EL (cell line): Measurements from ENCODE around the gene ZNF226.
"Not testable (repeated sequence)": the region's sequence is repeated elsewhere in the genome, so short reads cannot be mapped to it uniquely, and the experiment has no call there.

Experiments used
- DNase-seq: peaks from one replicate; pipeline ENCODE4 v3.0.0-alpha.2; 2016

The ZNF226 gene

DNA sequence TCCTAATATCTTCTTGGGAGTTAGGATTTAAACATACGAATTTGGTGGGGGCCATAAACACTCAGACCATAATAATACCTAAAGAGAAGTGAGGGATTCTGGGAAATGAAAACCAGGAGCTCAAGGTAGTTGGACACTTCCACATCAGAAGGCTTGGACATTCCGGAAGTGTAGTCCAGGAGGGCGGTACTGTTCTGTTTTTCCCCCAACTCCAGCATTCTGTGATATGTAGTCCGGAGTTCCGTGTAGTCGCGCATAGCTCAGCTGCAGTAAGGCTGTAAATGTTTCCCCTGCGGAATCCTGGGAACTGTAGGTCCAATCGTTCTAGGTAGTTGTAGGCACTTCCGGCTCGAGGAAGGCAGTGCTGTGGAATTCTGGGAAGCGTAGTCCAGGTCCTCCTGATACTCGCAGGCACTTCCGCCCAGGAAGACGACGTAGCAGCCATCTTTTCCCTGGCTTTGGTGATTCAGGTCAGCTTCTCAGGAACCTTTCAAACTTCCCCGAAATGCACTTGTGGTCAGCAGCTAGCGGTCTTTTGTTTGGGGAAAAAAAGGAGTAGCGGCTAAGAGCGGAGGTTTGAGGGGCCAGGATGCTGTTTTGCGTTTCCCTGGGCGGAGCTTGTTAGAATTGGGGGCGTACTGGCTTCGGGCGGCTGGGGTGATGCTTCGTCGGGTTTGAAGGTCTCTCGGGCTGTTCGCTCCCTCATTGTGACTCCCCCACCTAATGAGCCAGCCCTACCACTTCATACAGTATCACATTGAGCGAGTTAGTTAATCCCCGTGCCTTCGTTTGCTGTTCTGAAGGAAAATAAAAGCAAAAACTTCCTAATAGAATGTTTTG is at the start of gene ZNF226:
TSS of gene ZNF226 (plus strand) at position 428 of the 840 bp plus-strand sequence. CDS start 4,981 bp downstream, outside the sequence.
- DNase-seq: peak; percentile 99

GRCh38 chr19:44121162-44121561 is 43.7 kb upstream of the ZNF226 start:
- not testable (repeated sequence) for DNase-seq

- no peak for DNase-seq
These were observed 32.9 kb upstream of the ZNF226 start for GRCh38 chr19:44131955-44132354.

- peak; percentile 91 for DNase-seq
These were observed 23.5 kb upstream of the ZNF226 start, which contains the start of gene ZNF234 for GRCh38 chr19:44141191-44142058. Gene ZNF234 (plus strand): TSS chr19:44141554. CDS start chr19:44144633, 3,079 bp downstream.

GRCh38 chr19:44142059-44142433 is 22.9 kb upstream of the ZNF226 start:
- DNase-seq: peak; percentile 37

GRCh38 chr19:44149776-44150175 is 15.1 kb upstream of the ZNF226 start:
- no peak for DNase-seq

- DNase-seq: no peak
These were observed 13.4 kb upstream of the ZNF226 start for GRCh38 chr19:44151491-44151890.

- DNase-seq: no peak
These were observed 8.4 kb upstream of the ZNF226 start for GRCh38 chr19:44156475-44156874.

DNA sequence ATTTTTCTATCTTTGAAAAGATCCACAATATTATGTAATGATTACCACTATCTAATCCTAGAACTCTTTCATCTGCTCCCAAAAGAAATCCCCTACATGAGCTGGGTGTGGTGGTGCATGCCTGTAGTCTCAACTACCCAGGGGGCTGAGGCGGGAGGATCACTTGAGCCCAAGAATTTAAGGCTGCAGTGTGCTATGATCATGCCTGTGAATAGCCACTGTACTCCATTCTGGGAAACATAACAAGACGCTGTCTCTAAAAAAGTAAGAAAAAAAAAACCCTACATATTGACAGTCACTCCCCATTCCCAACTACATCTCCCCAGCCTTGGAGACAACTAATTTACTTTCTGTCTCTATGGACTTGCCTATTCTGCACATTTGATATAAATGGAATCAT is 1.1 kb upstream of the ZNF226 start:
- no peak for DNase-seq

DNA sequence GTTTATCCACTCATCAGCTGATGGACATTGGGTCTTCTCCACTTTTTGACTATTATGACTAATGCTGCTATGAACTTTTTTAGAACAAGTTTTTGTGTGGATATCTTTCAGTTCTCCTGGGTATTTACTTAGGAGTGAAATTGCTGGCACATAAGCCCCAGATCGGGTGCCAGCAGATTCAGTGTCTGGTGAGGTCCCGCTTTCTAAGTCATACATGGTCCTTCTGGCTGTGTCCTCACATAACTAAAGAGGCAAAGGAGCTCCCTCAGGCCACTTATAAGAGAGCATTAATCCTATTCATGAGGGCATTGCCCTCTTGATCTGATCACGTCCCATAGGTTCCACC is 600 bp upstream of the ZNF226 start:
- no peak for DNase-seq

GRCh38 chr19:44170660-44171059 is 5.8 kb downstream of the ZNF226 start:
- not testable (repeated sequence) for DNase-seq

GRCh38 chr19:44176590-44176989 is 11.7 kb downstream of the ZNF226 start:
- no peak for DNase-seq

- no peak for DNase-seq
These were observed 16.1 kb downstream of the ZNF226 start for GRCh38 chr19:44180968-44181367.

- no peak for DNase-seq
These were observed 17.2 kb downstream of the ZNF226 start for GRCh38 chr19:44182145-44182544.

GRCh38 chr19:44190020-44190419 is 25.1 kb downstream of the ZNF226 start:
- no peak for DNase-seq

- DNase-seq: no peak
These were observed 27.2 kb downstream of the ZNF226 start for GRCh38 chr19:44192127-44192526.

DNA sequence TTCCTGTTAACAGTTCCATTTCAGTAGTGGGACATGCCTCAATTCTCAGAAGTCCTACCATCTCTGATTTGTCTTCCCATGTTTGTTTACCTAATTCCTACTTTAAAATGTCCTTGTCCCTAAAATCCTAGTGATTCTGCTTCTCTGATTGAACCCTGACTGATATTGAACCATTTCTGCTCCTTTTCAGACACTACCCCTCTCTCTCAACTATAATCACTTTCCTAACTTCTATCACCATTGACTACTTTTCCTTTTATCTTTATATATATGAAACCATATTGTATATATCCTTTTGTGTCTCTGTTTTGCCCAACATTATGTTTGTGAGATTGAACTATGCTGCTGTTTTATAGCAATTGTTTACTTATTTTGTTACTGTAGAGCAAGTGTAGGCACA is 31.9 kb downstream of the ZNF226 start:
- no peak for DNase-seq

DNA sequence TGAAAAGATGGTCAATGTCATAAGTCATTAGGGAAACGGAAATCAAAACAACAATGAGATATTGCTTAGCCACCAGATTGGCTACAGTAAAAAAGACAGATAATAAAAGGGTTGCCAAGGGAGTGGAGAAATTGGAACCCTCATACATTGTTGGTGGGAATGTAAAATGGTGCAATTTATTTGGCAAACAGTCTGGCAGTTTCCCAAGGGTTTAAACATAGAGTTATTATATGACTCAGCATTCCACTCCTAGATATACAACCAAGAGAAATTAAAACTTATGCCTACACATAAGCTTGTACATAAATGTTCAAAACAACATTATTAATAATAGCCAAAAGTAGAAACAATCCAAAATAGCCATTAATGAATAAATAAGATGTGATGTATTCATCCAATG is 37.6 kb downstream of the ZNF226 start:
- peak; percentile 30 for DNase-seq

- DNase-seq: no peak
These were observed 38.1 kb downstream of the ZNF226 start for GRCh38 chr19:44202974-44203373.

DNA sequence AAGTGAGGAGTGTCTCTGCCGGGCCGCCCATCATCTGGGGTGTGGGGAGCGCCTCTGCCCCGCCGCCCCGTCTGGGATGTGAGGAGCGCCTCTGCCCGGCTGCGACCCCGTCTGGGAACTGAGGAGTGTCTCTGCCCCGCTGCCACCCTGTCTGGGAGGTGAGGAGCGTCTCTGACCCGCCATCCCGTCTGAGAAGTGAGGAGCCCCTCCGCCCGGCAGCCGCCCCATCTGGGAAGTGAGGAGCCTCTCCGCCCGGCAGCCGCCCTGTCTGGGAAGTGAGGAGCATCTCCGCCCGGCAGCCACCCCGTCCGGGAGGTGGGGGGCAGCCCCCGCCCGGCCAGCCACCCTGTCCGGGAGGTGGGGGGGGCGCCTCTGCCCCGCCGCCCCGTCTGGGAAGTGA is 39.0 kb downstream of the ZNF226 start:
- not testable (repeated sequence) for DNase-seq

DNA sequence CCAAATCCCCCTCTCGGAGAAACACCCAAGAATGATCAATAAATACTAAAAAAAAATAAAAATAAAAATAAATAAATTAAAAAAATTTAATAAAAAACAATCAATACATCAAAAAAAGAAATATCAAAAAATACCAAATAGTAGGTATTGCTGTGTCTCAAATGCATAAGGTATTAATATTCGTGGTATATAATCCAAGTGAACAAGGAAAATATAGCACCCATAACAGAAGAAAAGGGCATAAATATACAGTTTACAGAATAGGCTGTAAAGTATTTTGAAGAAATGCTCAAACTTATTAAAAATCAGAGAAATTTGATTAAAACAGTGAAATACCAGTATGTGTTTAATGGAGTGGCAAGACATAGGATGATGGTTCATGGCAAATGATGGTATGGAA is 39.9 kb downstream of the ZNF226 start:
- no peak for DNase-seq

DNA sequence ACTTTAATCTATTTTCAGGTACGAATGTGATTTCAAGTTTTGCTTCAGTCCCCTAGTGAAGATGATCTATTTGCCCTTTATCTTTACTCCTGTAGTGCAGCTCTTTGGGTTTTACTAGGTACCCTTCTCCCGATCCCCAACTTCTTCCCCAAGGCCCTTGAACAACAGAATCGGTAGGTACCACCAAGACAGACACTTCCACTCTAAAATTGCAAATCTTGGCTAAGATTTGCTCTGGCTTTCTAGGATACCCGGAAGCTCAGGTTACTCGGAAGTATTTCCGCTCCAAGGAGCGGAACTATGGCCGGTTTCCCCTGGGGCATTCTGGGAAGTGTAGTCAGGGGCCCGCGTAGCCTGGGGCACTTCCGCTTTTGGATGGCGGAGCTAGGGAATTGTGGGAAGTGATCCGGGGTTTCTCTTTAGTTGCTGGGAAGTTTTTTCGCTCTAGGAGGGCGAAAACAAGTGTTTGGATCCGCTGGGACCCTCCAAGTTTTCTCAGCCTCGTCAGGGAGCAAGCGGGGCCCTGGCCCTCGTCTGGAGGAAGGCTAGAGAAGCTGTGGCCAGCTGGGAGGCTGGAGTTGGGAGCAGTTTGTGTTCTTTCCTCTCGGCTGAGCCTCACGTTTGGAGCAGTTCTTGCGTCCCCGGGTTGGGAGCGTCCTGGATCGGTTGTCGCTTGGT is 42.4 kb downstream of the ZNF226 start:
- DNase-seq: peak; percentile 96

DNA sequence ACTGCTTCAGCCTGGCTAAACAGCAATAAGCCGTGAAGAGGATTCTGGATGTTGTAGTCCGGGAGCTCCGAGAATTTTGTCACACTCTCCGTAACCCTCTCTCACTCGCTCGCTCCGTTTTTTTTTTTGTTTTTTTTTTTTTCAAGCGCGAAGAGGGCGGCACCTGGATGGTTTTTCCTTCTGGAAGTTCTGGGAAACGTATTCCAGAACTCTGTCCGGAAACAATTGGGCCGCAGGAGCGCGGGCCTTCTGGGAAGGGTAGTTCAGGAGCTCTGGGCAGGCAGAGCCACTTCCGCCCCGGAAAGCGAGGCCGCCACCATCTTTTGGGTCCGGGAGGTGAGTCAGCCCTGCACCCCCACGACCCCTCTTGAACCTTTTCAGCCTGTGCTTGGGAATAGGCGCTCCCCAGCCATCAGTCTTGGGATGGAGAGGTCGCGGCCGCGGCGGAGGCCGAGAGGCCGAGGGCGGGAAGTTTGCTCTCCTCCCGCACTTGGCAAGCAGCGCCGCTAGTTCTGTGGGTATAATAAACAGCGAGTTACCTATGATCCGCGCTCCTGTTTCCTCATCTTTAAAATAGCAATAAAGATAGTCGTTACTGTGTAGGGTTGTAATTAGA is 47.5 kb downstream of the ZNF226 start, which contains the start of gene ZNF227:
TSS of gene ZNF227 (plus strand) at position 283 of the 616 bp plus-strand sequence. CDS start 5,261 bp downstream, outside the sequence.
- peak; percentile 97 for DNase-seq
